Gastrocnemius medialis (tissue), 4 donors: Measurements from ENCODE around the gene TMEM132D. TPM values are rescaled to one million over a fixed set of nuclear protein-coding genes. Genes with fewer than 3 reads are reported as not detected.

Source experiments
- ATAC-seq, 2 donors: fragments of 150-250 bp; one replicate each; pipeline ENCODE4 v1.9.1; 2016
- DNase-seq, 2 donors: peaks; one replicate each; pipeline ENCODE4 v3.0.0-alpha.2; 2019
- H3K27ac ChIP-seq, 4 donors: fragments of 200-600 bp; sonication (generic); 1 replicate in 1 of 4; 2 replicates in 3 of 4; pipeline ENCODE4 v1.5.1; 2016 to 2018; ENCODE audit warnings: mild to moderate bottlenecking in 2 of 4, moderate library complexity in 1 of 4
- H3K27me3 ChIP-seq, 3 donors: fragments of 200-600 bp; sonication (generic) in 2 of 3; 1 replicate in 1 of 3; 2 replicates in 2 of 3; pipeline versions ENCODE4 v1.5.1 to v1.6.0; 2016 to 2019; ENCODE audit warnings: mild to moderate bottlenecking in 1 of 3, moderate library complexity in 1 of 3
- H3K36me3 ChIP-seq, 2 donors: fragments of 200-600 bp; sonication (generic) in 1 of 2; one replicate each; pipeline ENCODE4 v1.5.1; 2017 to 2018
- H3K4me1 ChIP-seq, 2 donors: fragments of 200-600 bp; sonication (generic) in 1 of 2; one replicate each; pipeline ENCODE4 v1.5.1; 2016 to 2017; ENCODE audit warnings: mild to moderate bottlenecking in 2 of 2
- H3K4me3 ChIP-seq, 4 donors: fragments of 200-600 bp; sonication (generic) in 3 of 4; 1 replicate in 1 of 4; 2 replicates in 3 of 4; pipeline ENCODE4 v1.5.1; 2016 to 2019; ENCODE audit warnings: mild to moderate bottlenecking in 2 of 4
- H3K9me3 ChIP-seq, 3 donors: fragments of 200-600 bp; sonication (generic) in 2 of 3; 1 replicate in 1 of 3; 2 replicates in 2 of 3; pipeline ENCODE4 v1.5.1; 2016 to 2019
- POLR2A ChIP-seq, 2 donors: fragments of 450-650 bp; IDR thresholded peaks; one replicate each; pipeline ENCODE4 v1.6.1; 2017; ENCODE audit warnings: antibody characterized with exemption in 2 of 2, mild to moderate bottlenecking in 2 of 2, moderate library complexity in 2 of 2
- in situ Hi-C, 4 donors: fragments of 200-750 bp; cut with MboI; loops; one replicate each; pipeline versions ENCODE4 v1.15.0 to v1.8.0; 2017; ENCODE audit warnings: low sequenced_read_pairs in 4 of 4
- intact Hi-C: fragments of 100-400 bp; cut with DNase I; formaldehyde crosslinking; loops from one replicate; pipeline ENCODE4 v1.15.1; 2023; ENCODE audit warnings: low total_unique reads
- total RNA-seq, 4 donors: library from RNA; depleted of rRNA; stranded (reverse); fragments of >200 nt; gene quantifications; one replicate each; pipeline versions ENCODE4 v1.1.0 to v1.2.3, GENCODE V29; 2016
- TF ChIP-seq, protein P1 (sequence below), 5 experiments: fragments of 450-650 bp in 3 of 5; fragments of 200-600 bp in 2 of 5; sonication (generic) in 2 of 5; IDR thresholded peaks in 4 of 5; conservative IDR thresholded peaks in 1 of 5; 1 replicate in 4 of 5; 2 replicates in 1 of 5; pipeline ENCODE4 v1.5.1; 2016 to 2019; ENCODE audit warnings: antibody characterized with exemption in 5 of 5, mild to moderate bottlenecking in 3 of 5, moderate library complexity in 3 of 5

The TMEM132D gene
- total RNA-seq, 4 donors from 2014 or later: not detected

DNA sequence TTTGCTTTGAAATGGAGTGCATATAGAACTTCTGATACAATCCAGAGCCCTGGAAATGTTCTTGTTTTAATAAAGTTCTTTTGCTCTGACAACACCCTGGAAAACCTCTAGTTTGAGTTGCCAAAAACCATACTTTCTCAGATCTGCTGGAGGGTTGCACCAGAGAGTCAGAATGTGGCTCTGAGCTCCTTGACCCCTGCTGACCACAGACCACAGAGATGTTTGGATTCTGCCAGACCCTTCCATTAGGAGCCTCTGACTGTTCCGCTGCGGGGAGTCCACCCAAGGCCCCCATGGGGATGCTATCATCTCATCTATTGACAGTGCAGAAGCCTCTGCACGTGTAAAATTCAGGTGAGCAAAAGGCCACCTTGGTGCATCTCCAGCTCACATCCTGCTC is 718.0 kb downstream of the TMEM132D start:
- no peaks in the 10 kb centered on the region for H3K36me3 ChIP-seq
- TF ChIP-seq POLR2A (IDR thresholded peaks at IDR 0.05): no peak
- TF ChIP-seq, protein P1, sequence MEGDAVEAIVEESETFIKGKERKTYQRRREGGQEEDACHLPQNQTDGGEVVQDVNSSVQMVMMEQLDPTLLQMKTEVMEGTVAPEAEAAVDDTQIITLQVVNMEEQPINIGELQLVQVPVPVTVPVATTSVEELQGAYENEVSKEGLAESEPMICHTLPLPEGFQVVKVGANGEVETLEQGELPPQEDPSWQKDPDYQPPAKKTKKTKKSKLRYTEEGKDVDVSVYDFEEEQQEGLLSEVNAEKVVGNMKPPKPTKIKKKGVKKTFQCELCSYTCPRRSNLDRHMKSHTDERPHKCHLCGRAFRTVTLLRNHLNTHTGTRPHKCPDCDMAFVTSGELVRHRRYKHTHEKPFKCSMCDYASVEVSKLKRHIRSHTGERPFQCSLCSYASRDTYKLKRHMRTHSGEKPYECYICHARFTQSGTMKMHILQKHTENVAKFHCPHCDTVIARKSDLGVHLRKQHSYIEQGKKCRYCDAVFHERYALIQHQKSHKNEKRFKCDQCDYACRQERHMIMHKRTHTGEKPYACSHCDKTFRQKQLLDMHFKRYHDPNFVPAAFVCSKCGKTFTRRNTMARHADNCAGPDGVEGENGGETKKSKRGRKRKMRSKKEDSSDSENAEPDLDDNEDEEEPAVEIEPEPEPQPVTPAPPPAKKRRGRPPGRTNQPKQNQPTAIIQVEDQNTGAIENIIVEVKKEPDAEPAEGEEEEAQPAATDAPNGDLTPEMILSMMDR (IDR thresholded peaks at IDR 0.05 in 4 of 5, conservative IDR thresholded peaks at IDR 0.05 in 1 of 5): no peak
- intact Hi-C loops (no loop called here), in situ Hi-C loops (no loop called here)
- no peak overlapping the region for H3K4me3 ChIP-seq
- DNase-seq (no peak), ATAC-seq (no peak)
- H3K27ac ChIP-seq: no peak overlapping the region
- H3K9me3 ChIP-seq: no peaks in the 10 kb centered on the region
- no peaks in the 10 kb centered on the region for H3K4me1 ChIP-seq
- H3K27me3 ChIP-seq: no peaks in the 10 kb centered on the region

DNA sequence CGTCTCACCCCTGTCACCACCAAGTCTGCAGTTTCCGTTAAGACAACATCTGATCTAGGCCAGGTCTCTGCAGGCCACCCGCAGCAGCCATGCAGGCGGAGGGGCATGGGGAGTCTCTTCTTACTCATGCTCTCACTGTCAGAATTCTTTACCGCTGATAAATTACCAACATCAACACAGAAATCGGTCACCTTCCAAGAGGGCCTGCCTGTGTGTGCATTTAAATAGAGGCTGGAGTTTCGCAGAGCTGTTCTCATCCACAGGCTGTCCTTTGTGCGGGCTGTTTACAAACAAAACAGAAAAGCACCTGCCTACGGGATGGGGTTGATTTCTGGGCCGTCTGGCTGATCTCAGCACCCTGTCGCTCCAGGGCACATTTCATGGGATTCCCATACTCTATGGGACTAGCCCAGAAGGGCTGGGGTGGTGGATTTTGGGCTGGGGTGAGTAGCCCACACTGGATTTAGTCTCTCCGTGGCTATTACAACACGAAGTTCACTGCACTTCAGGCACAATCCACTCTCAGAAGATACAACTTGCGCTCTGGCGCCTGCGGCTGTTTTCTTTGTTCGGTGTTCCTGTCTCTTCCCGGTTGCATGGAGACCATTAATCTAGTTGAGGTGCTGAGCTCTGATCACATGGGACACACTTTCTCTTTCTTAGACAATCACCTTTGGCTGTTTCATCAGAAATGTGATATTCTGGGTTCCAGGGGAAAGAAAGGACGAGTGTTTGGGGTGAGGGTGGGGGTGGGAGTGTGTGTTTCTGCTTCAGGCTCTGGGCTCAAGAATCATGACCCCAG is 719.5 kb downstream of the TMEM132D start:
- Histone ChIP-seq H3K4me3 (no peak overlapping the region), H3K4me1 (no peaks in the 10 kb centered on the region), H3K36me3 (no peaks in the 10 kb centered on the region), H3K9me3 (no peaks in the 10 kb centered on the region), H3K27me3 (no peaks in the 10 kb centered on the region), H3K27ac (no peak overlapping the region)
- in situ Hi-C loops (no loop called here), intact Hi-C loops (no loop called here)
- ATAC-seq (no peak), DNase-seq (no peak)
- TF ChIP-seq, protein P1 (IDR thresholded peaks at IDR 0.05 in 4 of 5, conservative IDR thresholded peaks at IDR 0.05 in 1 of 5): no peak
- TF ChIP-seq POLR2A (IDR thresholded peaks at IDR 0.05): no peak

DNA sequence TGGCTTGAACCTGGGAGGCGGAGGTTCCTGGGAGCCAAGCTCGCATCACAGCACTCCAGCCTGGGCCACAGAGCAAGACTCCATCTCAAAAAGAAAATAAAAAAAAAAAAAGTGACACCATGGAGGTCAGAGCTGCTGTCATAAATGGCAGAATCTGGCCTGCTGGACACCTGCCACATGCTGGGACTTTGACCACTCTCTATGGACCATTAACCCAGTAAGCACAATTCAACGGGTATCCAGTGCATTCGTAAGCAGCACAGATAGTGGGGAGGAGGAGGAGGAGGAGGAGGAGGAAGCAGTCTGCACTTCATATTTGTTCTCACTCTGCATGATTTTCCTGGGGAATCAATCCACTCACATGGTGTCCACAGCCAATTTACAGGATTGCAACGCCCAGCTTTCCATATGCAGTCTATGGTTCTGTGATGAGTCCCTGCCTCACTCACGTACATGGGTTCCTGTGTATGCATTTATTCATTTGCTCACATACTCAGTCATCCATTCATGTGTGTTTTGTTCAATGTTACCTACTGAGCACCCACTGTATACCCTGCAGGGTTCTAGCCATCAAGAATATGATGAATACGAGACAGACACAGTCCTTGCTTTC is 723.8 kb downstream of the TMEM132D start:
- no peaks in the 10 kb centered on the region for H3K36me3 ChIP-seq
- no peaks in the 10 kb centered on the region for H3K4me1 ChIP-seq
- H3K27me3 ChIP-seq: no peaks in the 10 kb centered on the region
- intact Hi-C loops (no loop called here), in situ Hi-C loops (no loop called here)
- no peak for ATAC-seq
- DNase-seq: no peak
- no peaks in the 10 kb centered on the region for H3K9me3 ChIP-seq
- TF ChIP-seq POLR2A (IDR thresholded peaks at IDR 0.05): no peak
- TF ChIP-seq, protein P1 (IDR thresholded peaks at IDR 0.05 in 4 of 5, conservative IDR thresholded peaks at IDR 0.05 in 1 of 5): no peak
- H3K27ac ChIP-seq: no peak overlapping the region
- H3K4me3 ChIP-seq: no peak overlapping the region

DNA sequence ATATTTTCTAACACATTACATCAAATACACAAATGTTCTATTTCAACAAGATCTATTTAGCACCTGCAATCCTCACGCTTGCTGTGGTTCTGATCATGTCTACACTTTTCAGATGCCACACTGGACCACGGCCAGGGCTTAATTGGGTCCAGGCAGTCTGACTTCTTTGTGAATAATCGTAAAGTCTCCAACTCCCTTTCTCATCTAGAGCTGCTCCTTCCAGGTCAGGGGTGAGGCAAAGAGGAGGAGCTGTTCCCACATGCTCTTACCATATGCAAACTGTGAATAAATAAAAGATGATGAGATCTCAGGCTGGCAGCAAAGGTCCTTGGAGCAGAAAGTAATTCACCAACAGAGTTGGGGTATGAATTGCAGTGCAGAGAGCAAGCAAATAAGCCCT is 733.9 kb downstream of the TMEM132D start:
- intact Hi-C loops: no loop called here
- Histone ChIP-seq H3K4me3 (no peak overlapping the region), H3K27me3 (no peaks in the 10 kb centered on the region), H3K9me3 (no peaks in the 10 kb centered on the region), H3K36me3 (no peaks in the 10 kb centered on the region), H3K4me1 (no peaks in the 10 kb centered on the region), H3K27ac (no peak overlapping the region)
- DNase-seq (no peak), ATAC-seq (no peak)
- in situ Hi-C loops: no loop called here
- no peak for TF ChIP-seq POLR2A (IDR thresholded peaks at IDR 0.05)
- TF ChIP-seq, protein P1 (IDR thresholded peaks at IDR 0.05 in 4 of 5, conservative IDR thresholded peaks at IDR 0.05 in 1 of 5): no peak
